ENCODE data around the gene MPG. TPM values are rescaled to one million over a fixed set of nuclear protein-coding genes. Genes with fewer than 3 reads are reported as not detected.
A peak's percentile ranks its signal among the peaks of the same experiment; 100 is the strongest.
"Not testable (repeated sequence)": the region's sequence is repeated elsewhere in the genome, so short reads cannot be mapped to it uniquely, and the experiment has no call there.

Gene MPG, protein sequence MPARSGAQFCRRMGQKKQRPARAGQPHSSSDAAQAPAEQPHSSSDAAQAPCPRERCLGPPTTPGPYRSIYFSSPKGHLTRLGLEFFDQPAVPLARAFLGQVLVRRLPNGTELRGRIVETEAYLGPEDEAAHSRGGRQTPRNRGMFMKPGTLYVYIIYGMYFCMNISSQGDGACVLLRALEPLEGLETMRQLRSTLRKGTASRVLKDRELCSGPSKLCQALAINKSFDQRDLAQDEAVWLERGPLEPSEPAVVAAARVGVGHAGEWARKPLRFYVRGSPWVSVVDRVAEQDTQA
- 10 to 100 TPM; 29.9 to 34.3 (median 31.5) TPM for total RNA-seq
- total RNA-seq (2013), result 31.4 TPM

DNA sequence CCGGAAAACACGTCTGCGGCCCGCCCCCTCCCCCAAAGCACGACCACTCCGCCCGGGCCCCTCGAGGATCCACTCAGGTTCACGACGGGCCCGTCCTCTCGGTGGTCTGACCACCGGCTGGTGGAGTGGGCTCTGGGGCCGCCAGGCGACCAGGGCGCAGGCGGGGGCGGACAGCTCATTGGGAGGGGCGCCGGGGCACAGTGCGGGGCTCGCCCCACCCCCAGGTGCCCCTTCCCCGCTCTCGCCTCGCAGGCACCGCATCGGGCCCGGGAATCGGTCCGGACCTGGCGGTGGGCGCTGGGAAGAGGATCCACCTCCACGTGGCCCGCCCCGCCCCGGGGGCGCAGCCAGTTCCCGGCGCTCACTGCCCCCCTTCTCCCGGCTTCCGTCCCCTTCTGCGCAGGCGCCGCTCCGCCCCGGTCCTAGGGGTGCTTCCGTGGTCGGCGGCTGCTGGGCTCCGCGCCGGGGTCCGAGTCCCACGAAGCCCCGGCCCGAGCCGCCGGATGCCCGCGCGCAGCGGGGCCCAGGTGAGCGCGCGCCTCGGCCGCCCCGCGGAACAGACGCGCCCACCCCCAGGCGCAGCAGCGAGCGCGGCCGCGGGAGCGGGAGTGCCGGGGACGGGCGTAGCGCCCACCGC, at the start of gene MPG:
Gene MPG (plus strand): TSS at position 419 of the 637 bp plus-strand sequence. CDS start 85 bp downstream, at position 504.
- Mint-ChIP-seq H3K27ac (peak within 1 kb of the TSS; percentile 77 to 84), H3K36me3 (no peaks in the 10 kb centered on the region), H3K4me1 (peaks cover 25 to 43% of the 10 kb centered on the region in 2 donors), H3K9me3 (no peaks in the 10 kb centered on the region), H3K27me3 (ENCODE audit: low read depth in 2 of 2) (peaks cover 0 to 16% of the 10 kb centered on the region in 2 donors), H3K4me3 (peak within 1 kb of the TSS; percentile 91)
- peaks cover 7% of the 10 kb centered on the region for H3K27me3 ChIP-seq (ENCODE audit: control insufficient read depth, insufficient read depth, low read length)
- H3K36me3 ChIP-seq (ENCODE audit: control insufficient read depth, insufficient read depth, low read length), result peaks cover 2% of the 10 kb centered on the region
- DNase-seq (peak; percentile 81 to 88), ATAC-seq (peak; percentile 83 to 89 (median 86))
- H3K27ac ChIP-seq (ENCODE audit: low read length), result peak within 1 kb of the TSS; percentile 44
- H3K9me3 ChIP-seq (ENCODE audit: control insufficient read depth, insufficient read depth, low read length), result no peaks in the 10 kb centered on the region
- peaks cover 41% of the 10 kb centered on the region for H3K4me1 ChIP-seq (ENCODE audit: control insufficient read depth, insufficient read depth, low read length)
- TF ChIP-seq, protein P1, sequence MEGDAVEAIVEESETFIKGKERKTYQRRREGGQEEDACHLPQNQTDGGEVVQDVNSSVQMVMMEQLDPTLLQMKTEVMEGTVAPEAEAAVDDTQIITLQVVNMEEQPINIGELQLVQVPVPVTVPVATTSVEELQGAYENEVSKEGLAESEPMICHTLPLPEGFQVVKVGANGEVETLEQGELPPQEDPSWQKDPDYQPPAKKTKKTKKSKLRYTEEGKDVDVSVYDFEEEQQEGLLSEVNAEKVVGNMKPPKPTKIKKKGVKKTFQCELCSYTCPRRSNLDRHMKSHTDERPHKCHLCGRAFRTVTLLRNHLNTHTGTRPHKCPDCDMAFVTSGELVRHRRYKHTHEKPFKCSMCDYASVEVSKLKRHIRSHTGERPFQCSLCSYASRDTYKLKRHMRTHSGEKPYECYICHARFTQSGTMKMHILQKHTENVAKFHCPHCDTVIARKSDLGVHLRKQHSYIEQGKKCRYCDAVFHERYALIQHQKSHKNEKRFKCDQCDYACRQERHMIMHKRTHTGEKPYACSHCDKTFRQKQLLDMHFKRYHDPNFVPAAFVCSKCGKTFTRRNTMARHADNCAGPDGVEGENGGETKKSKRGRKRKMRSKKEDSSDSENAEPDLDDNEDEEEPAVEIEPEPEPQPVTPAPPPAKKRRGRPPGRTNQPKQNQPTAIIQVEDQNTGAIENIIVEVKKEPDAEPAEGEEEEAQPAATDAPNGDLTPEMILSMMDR (IDR thresholded peaks at IDR 0.05), result no peak
- WGBS (ENCODE audit: insufficient coverage), result under 1% methylated on average over 83 of the region's 83 CpGs
- intact Hi-C loops (cut with micrococcal nuclease), result no loop called here
- H3K4me3 ChIP-seq (ENCODE audit: low read length), result peak within 1 kb of the TSS; percentile 64

DNA sequence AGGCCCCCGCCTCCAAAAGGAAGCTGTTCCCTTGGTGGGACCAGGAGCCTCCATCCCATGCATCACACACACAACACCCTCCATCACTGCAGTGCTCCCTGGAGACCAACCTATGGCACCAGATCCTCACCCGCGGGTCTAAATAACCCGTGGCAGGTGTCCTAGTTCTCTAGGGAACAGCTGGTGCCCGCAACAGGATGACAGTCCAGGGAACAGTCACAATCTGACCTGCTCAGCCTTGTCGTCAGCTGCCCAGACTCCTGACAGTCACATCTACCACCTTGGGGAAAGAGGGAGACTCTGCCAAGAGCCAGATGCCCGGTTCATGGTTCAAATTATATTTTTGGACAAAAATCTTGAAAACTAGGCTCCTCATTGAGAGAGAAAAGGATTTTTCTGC, 47.4 kb upstream of the MPG start:
- intact Hi-C loops (cut with micrococcal nuclease); H3K27ac Mint-ChIP-seq; H3K36me3 ChIP-seq (ENCODE audit: control insufficient read depth, insufficient read depth, low read length); H3K9me3 Mint-ChIP-seq; H3K4me3 ChIP-seq (ENCODE audit: low read length); H3K27me3 Mint-ChIP-seq (ENCODE audit: low read depth in 2 of 2); H3K36me3 Mint-ChIP-seq; H3K27ac ChIP-seq (ENCODE audit: low read length); DNase-seq; H3K9me3 ChIP-seq (ENCODE audit: control insufficient read depth, insufficient read depth, low read length); ATAC-seq; H3K27me3 ChIP-seq (ENCODE audit: control insufficient read depth, insufficient read depth, low read length); H3K4me3 Mint-ChIP-seq: not testable (repeated sequence)
- peaks cover 15% of the 10 kb centered on the region for H3K4me1 ChIP-seq (ENCODE audit: control insufficient read depth, insufficient read depth, low read length)
- peaks cover 0 to 12% of the 10 kb centered on the region in 2 donors for H3K4me1 Mint-ChIP-seq
- WGBS (ENCODE audit: insufficient coverage), result 75% methylated on average over 1 of the region's 7 CpGs

DNA sequence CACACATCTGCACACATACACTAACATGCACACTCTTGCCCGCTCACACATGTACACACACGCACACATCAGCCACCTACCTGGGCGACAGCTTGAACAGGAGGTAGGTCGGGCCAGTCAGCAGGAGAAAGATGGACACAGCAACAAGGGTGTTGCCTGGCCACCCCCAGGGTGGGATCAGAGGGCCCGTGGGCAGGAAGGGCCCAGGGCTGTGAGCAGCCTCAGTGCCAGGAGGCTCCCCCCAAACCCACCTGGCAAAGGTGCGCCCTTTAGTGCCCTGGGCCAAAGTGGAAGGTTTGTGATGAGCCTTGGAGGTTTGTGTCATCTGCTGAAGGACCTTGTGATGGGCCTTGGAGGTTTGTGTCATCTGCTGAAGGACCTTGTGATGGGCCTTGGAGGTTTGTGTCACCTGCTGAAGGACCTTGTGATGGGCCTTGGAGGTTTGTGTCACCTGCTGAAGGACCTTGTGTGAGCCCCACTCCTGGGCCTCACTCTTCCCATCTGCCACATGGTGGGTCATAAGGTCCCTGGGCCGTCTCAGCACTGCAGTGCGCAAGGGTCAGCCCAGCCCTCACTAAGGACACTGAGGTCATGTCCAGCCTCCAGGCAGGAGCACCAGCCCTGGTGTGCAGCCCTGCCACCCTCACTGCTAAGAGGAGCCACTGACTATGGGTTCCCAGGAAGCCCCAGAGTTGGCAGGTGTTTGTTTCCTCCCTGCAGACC, 44.7 kb upstream of the MPG start:
- peaks cover 38% of the 10 kb centered on the region for H3K4me1 ChIP-seq (ENCODE audit: control insufficient read depth, insufficient read depth, low read length)
- ATAC-seq; H3K36me3 Mint-ChIP-seq; H3K27me3 Mint-ChIP-seq (ENCODE audit: low read depth in 2 of 2); H3K4me3 ChIP-seq (ENCODE audit: low read length); H3K36me3 ChIP-seq (ENCODE audit: control insufficient read depth, insufficient read depth, low read length); H3K27ac ChIP-seq (ENCODE audit: low read length); H3K9me3 Mint-ChIP-seq; H3K9me3 ChIP-seq (ENCODE audit: control insufficient read depth, insufficient read depth, low read length); H3K4me3 Mint-ChIP-seq; DNase-seq; intact Hi-C loops (cut with micrococcal nuclease); H3K27ac Mint-ChIP-seq; H3K27me3 ChIP-seq (ENCODE audit: control insufficient read depth, insufficient read depth, low read length): not testable (repeated sequence)
- H3K4me1 Mint-ChIP-seq, result peaks cover 0 to 24% of the 10 kb centered on the region in 2 donors
- whole genome bisulfite sequencing (ENCODE audit: insufficient coverage), result 97% methylated on average over 2 of the region's 8 CpGs

DNA sequence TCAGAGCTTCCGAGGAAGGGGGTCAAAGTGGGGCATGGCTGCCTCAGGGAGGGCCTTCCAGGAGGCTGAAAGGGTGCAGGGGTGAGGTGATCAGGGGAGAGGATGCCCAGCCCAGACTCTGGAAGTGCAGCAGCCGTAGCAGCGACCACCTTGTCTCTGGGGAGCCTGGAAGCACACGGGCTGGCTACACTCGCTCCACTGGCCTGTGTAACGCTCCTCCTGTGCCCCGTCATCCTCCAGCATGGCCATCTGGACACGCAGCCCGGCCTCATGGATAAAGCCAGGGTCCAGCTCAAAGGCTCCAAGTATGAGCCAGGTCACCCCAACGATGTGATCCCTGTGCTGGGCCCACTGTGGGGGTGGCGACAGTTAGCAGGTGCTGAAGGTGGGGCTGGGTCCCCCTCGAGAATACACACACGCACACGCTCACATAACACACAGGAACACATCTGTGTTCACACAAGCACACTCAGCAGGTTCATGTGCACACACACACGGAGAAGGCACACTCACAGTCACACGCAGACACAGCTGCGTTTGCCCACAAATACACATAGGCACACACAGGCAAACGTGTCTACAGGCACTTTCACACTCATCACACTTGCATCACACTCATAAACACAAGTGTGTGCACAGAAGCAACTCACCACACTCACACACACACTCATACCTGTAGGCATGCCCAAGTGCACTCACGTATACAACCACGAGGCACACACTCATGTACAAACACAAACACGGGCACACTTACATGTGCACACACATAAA, 44.0 kb upstream of the MPG start:
- H3K4me3 Mint-ChIP-seq, result no peak overlapping the region
- 87% methylated on average over 21 of the region's 21 CpGs for WGBS (ENCODE audit: insufficient coverage)
- TF ChIP-seq, protein P1 (IDR thresholded peaks at IDR 0.05), result no peak
- H3K27me3 Mint-ChIP-seq (ENCODE audit: low read depth in 2 of 2), result no peaks in the 10 kb centered on the region
- Histone ChIP-seq H3K4me3 (ENCODE audit: low read length) (peak overlapping the region; percentile 41), H3K27me3 (ENCODE audit: control insufficient read depth, insufficient read depth, low read length) (no peaks in the 10 kb centered on the region), H3K27ac (ENCODE audit: low read length) (peak overlapping the region; percentile 65), H3K4me1 (ENCODE audit: control insufficient read depth, insufficient read depth, low read length) (peaks cover 46% of the 10 kb centered on the region), H3K36me3 (ENCODE audit: control insufficient read depth, insufficient read depth, low read length) (no peaks in the 10 kb centered on the region), H3K9me3 (ENCODE audit: control insufficient read depth, insufficient read depth, low read length) (no peaks in the 10 kb centered on the region)
- no peaks in the 10 kb centered on the region for H3K9me3 Mint-ChIP-seq
- no peak for ATAC-seq
- no peak for DNase-seq
- intact Hi-C loops (cut with micrococcal nuclease), result no loop called here
- H3K27ac Mint-ChIP-seq, result peak overlapping the region in 1 of 2 donors; percentile 24
- H3K36me3 Mint-ChIP-seq, result no peaks in the 10 kb centered on the region
- H3K4me1 Mint-ChIP-seq, result peaks cover 5 to 32% of the 10 kb centered on the region in 2 donors
